ENCODE data around the gene LRRC7. TPM values are rescaled to one million over a fixed set of nuclear protein-coding genes. Genes with fewer than 3 reads are reported as not detected.

Gene LRRC7
- total RNA-seq, 2 experiments from 2014 or later: 0.14 to 0.20 TPM

GRCh38 chr1:69777971-69778370, 210.2 kb downstream of the LRRC7 start:
- H3K27me3 Mint-ChIP-seq: no peaks in the 10 kb centered on the region
- CTCF ChIA-PET: no interaction called here
- no peaks in the 10 kb centered on the region for H3K27me3 ChIP-seq (ENCODE audit: control insufficient read depth in 1 of 2, insufficient read depth in 2 of 2, low read length in 2 of 2)
- POLR2A ChIA-PET: no interaction called here
- H3K4me1 ChIP-seq (ENCODE audit: insufficient read depth, low read length): no peaks in the 10 kb centered on the region
- H3K4me1 Mint-ChIP-seq (ENCODE audit: low read depth): no peaks in the 10 kb centered on the region
- ATAC-seq (ENCODE audit: poor library complexity): no peak
- no peaks in the 10 kb centered on the region for H3K36me3 Mint-ChIP-seq (ENCODE audit: low read depth)
- no peaks in the 10 kb centered on the region for H3K9me3 ChIP-seq (ENCODE audit: control insufficient read depth in 1 of 2, insufficient read depth in 1 of 2, low read length in 2 of 2)
- H3K27ac Mint-ChIP-seq: no peak overlapping the region
- no peak overlapping the region for H3K4me3 Mint-ChIP-seq
- H3K27ac ChIP-seq (ENCODE audit: low read depth in 1 of 2, low read length in 2 of 2): no peak overlapping the region
- H3K36me3 ChIP-seq (ENCODE audit: insufficient read depth, low read length): no peaks in the 10 kb centered on the region
- no peak overlapping the region for H3K4me3 ChIP-seq (ENCODE audit: low read length)
- no peak for TF ChIP-seq CTCF (IDR thresholded peaks at IDR 0.05)
- H3K9me3 Mint-ChIP-seq: peaks cover 2% of the 10 kb centered on the region
- no peak for DNase-seq
- intact Hi-C loops (cut with DNase I, micrococcal nuclease): no loop called here

GRCh38 chr1:69787151-69787550, 219.4 kb downstream of the LRRC7 start:
- Histone ChIP-seq H3K27ac (ENCODE audit: low read depth in 1 of 2, low read length in 2 of 2) (no peak overlapping the region), H3K9me3 (ENCODE audit: control insufficient read depth in 1 of 2, insufficient read depth in 1 of 2, low read length in 2 of 2) (peaks cover 3 to 6% of the 10 kb centered on the region in 2 experiments), H3K4me1 (ENCODE audit: insufficient read depth, low read length) (no peaks in the 10 kb centered on the region), H3K27me3 (ENCODE audit: control insufficient read depth in 1 of 2, insufficient read depth in 2 of 2, low read length in 2 of 2) (no peaks in the 10 kb centered on the region), H3K36me3 (ENCODE audit: insufficient read depth, low read length) (no peaks in the 10 kb centered on the region), H3K4me3 (ENCODE audit: low read length) (no peak overlapping the region)
- Mint-ChIP-seq H3K4me3 (no peak overlapping the region), H3K36me3 (ENCODE audit: low read depth) (no peaks in the 10 kb centered on the region), H3K27me3 (no peaks in the 10 kb centered on the region), H3K9me3 (peaks cover 3% of the 10 kb centered on the region), H3K27ac (no peak overlapping the region), H3K4me1 (ENCODE audit: low read depth) (no peaks in the 10 kb centered on the region)
- no peak for ATAC-seq (ENCODE audit: poor library complexity)
- intact Hi-C loops (cut with DNase I, micrococcal nuclease): no loop called here
- TF ChIP-seq CTCF (IDR thresholded peaks at IDR 0.05): no peak
- DNase-seq: no peak
- ChIA-PET CTCF (no interaction called here), POLR2A (no interaction called here)

- H3K4me1 ChIP-seq (ENCODE audit: insufficient read depth, low read length): no peaks in the 10 kb centered on the region
- Mint-ChIP-seq H3K4me1 (ENCODE audit: low read depth) (no peaks in the 10 kb centered on the region), H3K4me3 (no peak overlapping the region), H3K27ac (no peak overlapping the region), H3K36me3 (ENCODE audit: low read depth) (no peaks in the 10 kb centered on the region), H3K27me3 (no peaks in the 10 kb centered on the region), H3K9me3 (peaks cover 7% of the 10 kb centered on the region)
- DNase-seq (no peak), ATAC-seq (ENCODE audit: poor library complexity) (no peak)
- no peaks in the 10 kb centered on the region for H3K27me3 ChIP-seq (ENCODE audit: control insufficient read depth in 1 of 2, insufficient read depth in 2 of 2, low read length in 2 of 2)
- no peak for TF ChIP-seq CTCF (IDR thresholded peaks at IDR 0.05)
- no peak overlapping the region for H3K4me3 ChIP-seq (ENCODE audit: low read length)
- intact Hi-C loops (cut with DNase I, micrococcal nuclease): no loop called here
- ChIA-PET CTCF (no interaction called here), POLR2A (no interaction called here)
- H3K9me3 ChIP-seq (ENCODE audit: control insufficient read depth in 1 of 2, insufficient read depth in 1 of 2, low read length in 2 of 2): peaks cover 2 to 10% of the 10 kb centered on the region in 2 experiments
- H3K27ac ChIP-seq (ENCODE audit: low read depth in 1 of 2, low read length in 2 of 2): no peak overlapping the region
- no peaks in the 10 kb centered on the region for H3K36me3 ChIP-seq (ENCODE audit: insufficient read depth, low read length)
These were observed 223.6 kb downstream of the LRRC7 start for GRCh38 chr1:69791311-69791710.

Measured in CD4-positive, alpha-beta T cell (primary cell).